Loucy (cell line): Measurements from ENCODE around the gene EFCAB7.

ENCODE experiments used
- H2AFZ ChIP-seq: fragments of 200-600 bp; sonication (generic); 2 replicates; pipeline ENCODE4 v1.6.0; 2016; ENCODE audit warnings: antibody characterized with exemption, mild to moderate bottlenecking, low read length, moderate library complexity
- H3F3A ChIP-seq: fragments of 200-600 bp; 2 replicates; pipeline ENCODE4 v1.6.0; 2016; ENCODE audit warnings: antibody characterized with exemption, low read depth, mild to moderate bottlenecking
- H3K27me3 ChIP-seq: fragments of 200-600 bp; sonication (generic); 2 replicates; pipeline ENCODE4 v1.6.1; 2014; ENCODE audit warnings: low read length, mild to moderate bottlenecking; ENCODE audit not compliant: insufficient read depth, poor library complexity, severe bottlenecking
- H3K36me3 ChIP-seq: fragments of 200-600 bp; sonication (generic); 2 replicates; pipeline ENCODE4 v1.6.1; 2016; ENCODE audit warnings: low read length; ENCODE audit not compliant: insufficient read depth
- H3K4me1 ChIP-seq: fragments of 200-600 bp; sonication (generic); 2 replicates; pipeline ENCODE4 v1.5.1; 2014; ENCODE audit warnings: low read length, mild to moderate bottlenecking; ENCODE audit not compliant: insufficient read depth, poor library complexity, severe bottlenecking
- H3K4me2 ChIP-seq: fragments of 200-600 bp; sonication (generic); 2 replicates; pipeline ENCODE4 v1.6.0; 2014; ENCODE audit warnings: antibody characterized with exemption, low read length, low read depth, mild to moderate bottlenecking; ENCODE audit not compliant: poor library complexity, severe bottlenecking
- H3K4me3 ChIP-seq: fragments of 200-600 bp; sonication (generic); 2 replicates; pipeline ENCODE4 v1.5.1; 2014; ENCODE audit warnings: low read length, mild to moderate bottlenecking, mixed read lengths; ENCODE audit not compliant: poor library complexity, severe bottlenecking
- H3K79me2 ChIP-seq: fragments of 200-600 bp; sonication (generic); 2 replicates; pipeline ENCODE4 v1.6.1; 2014; ENCODE audit warnings: low read length; ENCODE audit not compliant: insufficient read depth
- H3K9ac ChIP-seq: fragments of 200-600 bp; sonication (generic); 2 replicates; pipeline ENCODE4 v1.6.0; 2014; ENCODE audit warnings: mild to moderate bottlenecking, low read depth, low read length, moderate library complexity; ENCODE audit not compliant: poor library complexity, severe bottlenecking
- H3K9me2 ChIP-seq: fragments of 200-600 bp; sonication (generic); replicated peaks from 2 replicates; pipeline ENCODE4 v1.6.1; 2016; ENCODE audit warnings: low read depth, low read length, mixed read lengths
- H3K9me3 ChIP-seq: fragments of 200-600 bp; sonication (generic); 2 replicates; pipeline ENCODE4 v1.6.1; 2014; ENCODE audit warnings: mild to moderate bottlenecking, antibody characterized with exemption, low read length, low read depth; ENCODE audit not compliant: insufficient read depth
- H4K20me1 ChIP-seq: fragments of 200-600 bp; sonication (generic); 2 replicates; pipeline ENCODE4 v1.6.0; 2014; ENCODE audit warnings: antibody characterized with exemption, low read length, mild to moderate bottlenecking; ENCODE audit not compliant: insufficient read depth, poor library complexity, severe bottlenecking
- EZH2phosphoT487 ChIP-seq: fragments of 200-600 bp; IDR thresholded peaks from 2 replicates; pipeline ENCODE4 v1.6.1; 2018; ENCODE audit warnings: antibody characterized with exemption, mild to moderate bottlenecking, moderate library complexity, borderline replicate concordance
- TF ChIP-seq, protein P1 (sequence below): fragments of 200-600 bp; sonication (generic); conservative IDR thresholded peaks from 2 replicates; pipeline ENCODE4 v1.5.1; 2014; ENCODE audit warnings: mild to moderate bottlenecking, antibody characterized with exemption, low read length

Gene EFCAB7

DNA sequence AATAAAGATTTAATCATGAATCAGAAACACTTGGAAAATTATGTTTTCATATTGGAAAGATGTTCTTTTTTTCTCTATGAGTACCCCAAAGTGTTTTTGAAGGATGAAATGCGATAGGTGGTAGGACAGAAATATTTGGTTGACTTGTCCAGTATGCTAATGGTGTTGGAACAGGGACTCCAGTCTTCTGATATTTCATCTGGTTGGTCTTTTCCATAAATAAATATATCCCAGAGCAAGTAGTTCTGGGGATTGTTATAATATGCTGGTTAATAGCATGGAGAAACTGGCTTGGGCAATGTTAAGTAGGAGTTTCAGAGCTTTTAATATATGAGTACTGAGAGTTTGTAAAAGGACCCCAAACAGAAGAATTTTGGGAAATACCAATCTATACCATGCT lies 78.6 kb downstream of the EFCAB7 start:
- Histone ChIP-seq H3K9ac (no peak overlapping the region), H2AFZ (no peak overlapping the region), H3K4me2 (no peak overlapping the region), H3K4me1 (peaks cover 23% of the 10 kb centered on the region), H3K4me3 (no peak overlapping the region), H3K79me2 (peaks cover 63% of the 10 kb centered on the region; the same call in 1 of the 2 replicates), H3K9me2 (no peaks in the 10 kb centered on the region), H4K20me1 (peaks cover 7% of the 10 kb centered on the region), H3K36me3 (no peaks in the 10 kb centered on the region; the same call in 1 of the 2 replicates), H3K27me3 (no peaks in the 10 kb centered on the region), H3K9me3 (no peaks in the 10 kb centered on the region), H3F3A (no peaks in the 10 kb centered on the region)
- TF ChIP-seq EZH2phosphoT487, result no peak
- TF ChIP-seq, protein P1, sequence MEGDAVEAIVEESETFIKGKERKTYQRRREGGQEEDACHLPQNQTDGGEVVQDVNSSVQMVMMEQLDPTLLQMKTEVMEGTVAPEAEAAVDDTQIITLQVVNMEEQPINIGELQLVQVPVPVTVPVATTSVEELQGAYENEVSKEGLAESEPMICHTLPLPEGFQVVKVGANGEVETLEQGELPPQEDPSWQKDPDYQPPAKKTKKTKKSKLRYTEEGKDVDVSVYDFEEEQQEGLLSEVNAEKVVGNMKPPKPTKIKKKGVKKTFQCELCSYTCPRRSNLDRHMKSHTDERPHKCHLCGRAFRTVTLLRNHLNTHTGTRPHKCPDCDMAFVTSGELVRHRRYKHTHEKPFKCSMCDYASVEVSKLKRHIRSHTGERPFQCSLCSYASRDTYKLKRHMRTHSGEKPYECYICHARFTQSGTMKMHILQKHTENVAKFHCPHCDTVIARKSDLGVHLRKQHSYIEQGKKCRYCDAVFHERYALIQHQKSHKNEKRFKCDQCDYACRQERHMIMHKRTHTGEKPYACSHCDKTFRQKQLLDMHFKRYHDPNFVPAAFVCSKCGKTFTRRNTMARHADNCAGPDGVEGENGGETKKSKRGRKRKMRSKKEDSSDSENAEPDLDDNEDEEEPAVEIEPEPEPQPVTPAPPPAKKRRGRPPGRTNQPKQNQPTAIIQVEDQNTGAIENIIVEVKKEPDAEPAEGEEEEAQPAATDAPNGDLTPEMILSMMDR, result no peak

DNA sequence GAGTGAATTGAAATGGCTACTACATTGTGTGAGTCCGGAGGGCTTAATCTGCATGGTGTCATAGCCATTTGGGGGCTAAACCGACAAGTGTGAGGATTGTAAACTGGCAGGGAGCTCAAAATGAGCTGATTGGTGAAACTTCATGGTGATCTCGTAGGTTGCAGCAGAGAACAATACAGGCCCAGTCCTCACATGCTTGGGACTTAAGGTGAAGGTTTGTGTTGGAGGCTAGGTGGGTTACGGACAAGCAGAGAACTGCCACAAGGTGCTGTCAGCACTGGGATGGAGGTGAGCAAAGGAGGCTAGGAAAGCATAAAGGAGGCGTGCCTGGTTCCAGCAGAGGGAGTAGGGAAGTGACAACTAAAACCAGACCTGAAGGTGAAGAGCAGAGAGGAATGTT lies 79.3 kb downstream of the EFCAB7 start:
- TF ChIP-seq, protein P1, result no peak
- TF ChIP-seq EZH2phosphoT487, result no peak
- H3K4me1 ChIP-seq, result peaks cover 20% of the 10 kb centered on the region
- no peaks in the 10 kb centered on the region for H3K9me2 ChIP-seq
- peaks cover 56% of the 10 kb centered on the region; the same call in 1 of the 2 replicates for H3K79me2 ChIP-seq
- no peak overlapping the region for H2AFZ ChIP-seq
- H3K4me2 ChIP-seq, result no peak overlapping the region
- H4K20me1 ChIP-seq, result peaks cover 1% of the 10 kb centered on the region
- no peaks in the 10 kb centered on the region for H3F3A ChIP-seq
- H3K27me3 ChIP-seq, result no peaks in the 10 kb centered on the region
- no peaks in the 10 kb centered on the region; the same call in 1 of the 2 replicates for H3K36me3 ChIP-seq
- no peak overlapping the region for H3K4me3 ChIP-seq
- H3K9ac ChIP-seq, result no peak overlapping the region
- H3K9me3 ChIP-seq, result no peaks in the 10 kb centered on the region

DNA sequence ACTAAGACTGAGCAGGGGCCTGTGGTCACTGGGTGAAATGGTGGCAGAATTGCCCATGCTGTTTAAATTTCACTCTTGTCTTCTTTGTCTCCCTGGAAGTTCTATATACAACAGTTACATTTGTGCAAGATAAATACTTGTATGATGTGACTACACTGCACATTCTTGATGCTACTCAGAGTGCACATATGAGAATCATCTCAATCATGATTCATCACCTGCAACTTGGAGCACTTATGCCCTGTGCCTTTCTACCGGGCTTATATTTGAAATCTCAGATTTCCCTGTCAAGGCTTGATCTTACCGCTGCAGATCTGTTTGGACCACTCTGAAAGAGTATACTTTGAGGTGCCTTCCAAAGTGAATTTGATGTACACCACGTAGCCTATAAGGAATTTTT lies 80.5 kb downstream of the EFCAB7 start:
- Histone ChIP-seq H3K9me2 (no peaks in the 10 kb centered on the region), H3K4me3 (no peak overlapping the region), H3K4me2 (no peak overlapping the region), H3K79me2 (peaks cover 51% of the 10 kb centered on the region; the same call in 1 of the 2 replicates), H3F3A (no peaks in the 10 kb centered on the region), H2AFZ (no peak overlapping the region), H3K27me3 (no peaks in the 10 kb centered on the region), H3K4me1 (peaks cover 14% of the 10 kb centered on the region), H3K36me3 (no peaks in the 10 kb centered on the region; the same call in 1 of the 2 replicates), H3K9ac (no peak overlapping the region), H3K9me3 (no peaks in the 10 kb centered on the region), H4K20me1 (peaks cover under 1% of the 10 kb centered on the region)
- TF ChIP-seq, protein P1, result no peak
- no peak for TF ChIP-seq EZH2phosphoT487
